DMS53 (cell line): ENCODE data around the gene SPEN.

Source experiments
- DNase-seq: peaks from one replicate; lab custom pipeline; 2025; lab: John Stamatoyannopoulos, UW

The SPEN gene

GRCh38 chr1:15935056-15935950, 87.8 kb downstream of the SPEN start:
- DNase-seq: no peak

DNA sequence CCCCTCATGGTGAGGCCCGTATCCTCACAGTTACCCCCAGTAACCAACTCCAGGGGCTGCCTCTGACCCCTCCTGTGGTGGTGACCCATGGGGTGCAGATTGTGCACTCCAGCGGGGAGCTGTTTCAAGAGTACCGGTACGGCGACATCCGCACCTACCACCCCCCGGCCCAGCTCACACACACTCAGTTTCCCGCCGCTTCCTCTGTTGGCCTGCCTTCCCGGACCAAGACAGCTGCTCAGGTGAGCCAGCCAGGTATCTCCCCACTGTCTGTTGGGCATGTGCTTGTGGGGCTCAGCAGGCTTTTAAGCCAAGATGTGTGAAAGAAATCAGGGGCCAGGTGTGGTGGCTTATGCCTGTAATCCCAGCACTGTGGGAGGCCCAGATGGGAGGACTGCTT, 88.5 kb downstream of the SPEN start:
- DNase-seq: no peak

DNA sequence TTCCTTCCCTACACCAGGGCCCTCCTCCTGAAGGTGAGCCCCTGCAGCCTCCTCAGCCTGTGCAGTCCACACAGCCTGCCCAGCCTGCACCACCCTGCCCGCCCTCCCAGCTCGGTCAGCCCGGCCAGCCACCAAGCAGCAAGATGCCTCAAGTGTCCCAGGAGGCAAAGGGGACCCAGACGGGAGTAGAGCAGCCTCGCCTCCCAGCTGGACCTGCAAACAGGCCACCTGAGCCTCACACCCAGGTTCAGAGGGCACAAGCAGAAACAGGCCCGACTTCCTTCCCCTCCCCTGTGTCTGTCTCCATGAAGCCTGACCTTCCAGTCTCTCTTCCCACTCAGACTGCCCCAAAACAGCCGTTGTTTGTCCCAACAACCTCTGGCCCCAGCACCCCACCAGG, 89.6 kb downstream of the SPEN start:
- no peak for DNase-seq

DNA sequence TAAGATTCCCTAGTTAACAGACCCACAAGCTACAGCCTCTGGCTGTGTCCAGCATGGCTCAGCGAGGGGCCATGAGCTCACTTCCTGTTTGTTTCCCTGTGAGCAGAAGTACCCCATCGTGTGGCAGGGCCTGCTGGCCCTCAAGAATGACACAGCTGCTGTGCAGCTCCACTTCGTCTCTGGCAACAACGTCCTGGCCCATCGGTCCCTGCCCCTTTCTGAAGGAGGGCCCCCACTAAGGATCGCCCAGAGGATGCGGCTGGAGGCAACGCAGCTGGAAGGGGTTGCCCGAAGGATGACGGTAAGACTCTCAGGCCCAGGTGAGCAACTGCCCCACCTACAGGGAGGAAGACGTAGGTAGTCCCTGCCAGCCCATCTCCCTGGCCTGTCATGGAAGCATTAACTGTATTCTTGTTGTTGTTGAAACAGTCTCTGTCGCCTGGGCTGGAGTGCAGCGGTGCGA, 90.2 kb downstream of the SPEN start:
- DNase-seq: peak; percentile 66

- DNase-seq: peak; percentile 29
Measured at GRCh38 chr1:15938628-15939161, 91.2 kb downstream of the SPEN start.

DNA sequence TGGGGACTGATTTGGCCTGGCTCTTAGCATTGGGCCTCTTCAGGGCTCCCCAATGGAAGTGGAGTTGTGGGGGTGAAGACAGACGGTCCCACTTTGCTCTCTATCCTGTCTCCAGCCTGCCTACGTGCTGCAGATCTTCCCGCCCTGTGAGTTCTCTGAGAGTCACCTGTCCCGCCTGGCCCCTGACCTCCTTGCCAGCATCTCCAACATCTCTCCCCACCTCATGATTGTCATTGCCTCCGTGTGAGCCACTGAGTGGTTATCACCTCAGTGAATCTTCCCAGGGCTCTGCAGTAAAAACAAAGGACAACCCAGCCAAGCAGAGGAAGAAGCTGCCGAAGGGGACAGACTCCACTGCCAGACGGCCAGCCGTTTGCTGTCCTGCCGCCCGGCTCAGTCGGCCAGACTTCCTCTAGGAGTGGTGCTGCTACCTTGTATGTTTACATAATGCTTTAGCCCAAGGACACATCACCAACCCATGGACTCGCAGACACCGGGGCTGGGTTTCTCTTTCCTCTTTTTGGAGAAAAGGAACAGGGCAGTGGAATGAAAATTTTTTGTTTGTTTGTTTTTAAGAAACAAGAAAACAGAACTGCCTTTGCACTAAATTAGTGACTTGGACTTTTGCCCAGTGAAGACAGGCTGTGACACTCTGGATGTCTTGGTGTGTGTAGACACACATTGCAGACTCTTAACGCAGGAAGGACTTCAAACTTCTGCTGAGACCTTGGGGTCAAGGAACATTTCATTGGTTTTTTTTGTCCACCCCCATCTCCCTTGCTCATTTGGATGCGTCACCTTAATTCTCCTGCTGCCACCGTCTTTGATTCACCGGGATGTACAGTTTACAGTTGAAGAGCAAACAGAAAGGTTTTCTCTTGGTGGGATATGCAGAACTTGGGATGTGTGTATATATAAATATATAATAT, 91.9 kb downstream of the SPEN start:
- DNase-seq: peak; percentile 79

GRCh38 chr1:15940110-15941043, 92.9 kb downstream of the SPEN start:
- DNase-seq: no peak

- no peak for DNase-seq
Measured at GRCh38 chr1:15941044-15941840, 93.7 kb downstream of the SPEN start.

DNA sequence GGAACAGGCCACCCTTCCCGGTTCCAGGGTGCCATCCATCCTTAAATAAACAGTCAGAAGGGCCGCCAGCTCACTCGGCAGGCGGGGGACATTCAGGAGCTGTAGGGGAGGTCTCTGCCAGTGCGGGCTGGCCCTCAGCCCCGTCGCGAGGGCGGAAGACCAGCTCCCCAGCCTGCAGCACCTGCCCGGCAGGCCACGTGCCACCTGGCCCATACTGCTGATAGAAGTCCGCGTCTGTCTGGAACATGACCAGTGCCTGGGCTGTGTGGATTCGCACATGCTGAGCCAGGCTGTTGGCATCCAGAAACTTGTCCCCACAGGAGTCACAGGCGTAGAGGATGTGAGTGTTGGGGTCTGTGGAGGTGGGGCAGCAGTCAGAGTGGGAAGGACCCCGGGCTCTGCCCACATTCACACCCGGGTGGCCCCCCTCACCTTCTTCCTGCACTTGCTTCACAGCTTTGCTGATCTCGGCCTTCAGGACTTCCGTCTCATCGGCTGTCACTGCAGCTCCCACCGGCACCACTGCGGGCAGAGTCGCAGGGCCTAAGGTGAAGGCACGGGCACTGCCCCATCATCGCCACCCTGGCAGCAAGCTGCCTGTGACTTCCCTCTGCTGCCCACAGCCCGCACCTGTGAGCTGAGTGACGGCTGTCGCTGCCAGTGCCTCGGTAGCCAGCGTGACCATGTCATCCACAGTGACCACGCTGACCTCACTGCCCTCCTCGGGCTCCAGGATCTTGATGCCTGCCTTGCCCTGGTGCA, 94.6 kb downstream of the SPEN start:
- DNase-seq: no peak

GRCh38 chr1:15942661-15943327, 95.3 kb downstream of the SPEN start:
- no peak for DNase-seq

GRCh38 chr1:15943328-15943991, 96.0 kb downstream of the SPEN start:
- DNase-seq: no peak

DNA sequence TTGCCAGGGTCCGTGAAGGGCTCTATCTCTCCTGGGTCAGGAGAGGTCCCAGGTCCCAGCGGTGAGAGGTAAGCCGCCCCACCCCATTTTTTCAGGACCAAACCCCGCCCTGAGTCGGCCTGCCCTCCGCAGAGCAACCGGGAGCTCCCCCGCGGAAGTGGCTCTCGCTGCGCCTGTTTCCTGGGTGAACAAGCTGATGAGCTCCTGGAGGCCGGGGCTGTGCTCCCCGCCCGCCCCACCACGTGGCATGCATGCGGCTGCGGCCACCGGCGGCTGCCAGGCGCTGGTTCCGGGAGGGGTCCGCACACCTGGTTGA, 96.4 kb downstream of the SPEN start:
- DNase-seq: no peak

GRCh38 chr1:15944308-15945010, 97.0 kb downstream of the SPEN start:
- no peak for DNase-seq

GRCh38 chr1:15945011-15945831, 97.7 kb downstream of the SPEN start:
- no peak for DNase-seq

- no peak for DNase-seq
Measured at GRCh38 chr1:15945832-15946448, 98.4 kb downstream of the SPEN start.

DNA sequence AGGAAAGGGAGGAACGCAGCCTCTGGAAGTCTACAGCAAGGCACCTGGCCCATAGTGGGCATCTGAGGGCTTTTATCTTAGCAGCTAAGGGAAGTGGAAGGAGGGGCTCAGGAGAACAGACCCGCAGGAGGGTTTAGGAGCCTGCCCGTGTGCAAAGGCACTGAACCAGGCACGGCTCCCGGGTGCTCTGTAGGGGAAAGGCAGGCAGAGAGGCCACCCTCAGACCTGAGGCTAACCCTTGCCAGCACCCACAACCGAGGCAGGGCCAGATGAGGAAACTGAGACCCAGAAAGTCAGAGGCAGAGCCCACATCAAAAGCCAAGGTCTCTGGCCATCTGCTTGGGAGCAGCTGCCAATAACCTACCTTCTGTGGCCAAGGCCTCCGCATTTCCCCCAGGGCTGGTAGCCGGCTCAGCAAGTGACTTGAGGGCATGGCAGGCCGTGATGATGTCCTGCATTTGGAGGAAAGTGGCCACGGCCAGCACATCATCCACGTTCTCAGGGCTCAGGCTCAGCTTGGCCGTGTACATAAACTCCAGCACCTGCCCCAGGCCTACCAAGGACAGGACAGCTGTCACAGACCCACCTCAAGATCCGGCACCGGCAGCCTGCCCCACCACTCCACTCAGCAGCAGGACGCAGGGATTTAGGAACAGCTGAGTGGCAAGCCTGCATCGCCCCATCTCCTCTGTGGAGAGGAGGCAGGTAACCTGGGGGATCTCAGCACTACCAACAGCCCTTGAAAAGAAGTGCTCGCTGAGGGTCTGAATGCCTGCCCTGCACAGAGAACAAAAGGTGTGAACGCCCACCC, 99.3 kb downstream of the SPEN start:
- no peak for DNase-seq
